Germinal center (tissue), 1 donor: Measurements from ENCODE around the gene GEMIN7.

Experiments used
- DNase-seq: peaks from one replicate; pipeline ENCODE4 v3.0.0; 2012; ENCODE audit warnings: mixed read lengths, low spot score

Gene GEMIN7

GRCh38 chr19:45090034-45090433 is 11.0 kb downstream of the GEMIN7 start:
- DNase-seq: no peak

GRCh38 chr19:45090606-45091005 is 11.5 kb downstream of the GEMIN7 start:
- no peak for DNase-seq

GRCh38 chr19:45091031-45091923 is 12.2 kb downstream of the GEMIN7 start:
- peak; percentile 93 for DNase-seq

- DNase-seq: peak; percentile 96
These were observed 14.0 kb downstream of the GEMIN7 start, which contains the start of gene PPP1R37 for GRCh38 chr19:45092747-45093678. Gene PPP1R37 (plus strand): TSS chr19:45093179. CDS start chr19:45093326, 147 bp downstream.

GRCh38 chr19:45094137-45094536 is 15.1 kb downstream of the GEMIN7 start:
- no peak for DNase-seq

- no peak for DNase-seq
These were observed 15.6 kb downstream of the GEMIN7 start for GRCh38 chr19:45094707-45095106.

- DNase-seq: no peak
These were observed 16.7 kb downstream of the GEMIN7 start for GRCh38 chr19:45095496-45096413.

GRCh38 chr19:45096700-45097099 is 17.6 kb downstream of the GEMIN7 start:
- DNase-seq: no peak

GRCh38 chr19:45097450-45097775 is 18.4 kb downstream of the GEMIN7 start:
- no peak for DNase-seq

GRCh38 chr19:45097776-45098520 is 18.9 kb downstream of the GEMIN7 start:
- DNase-seq: no peak

GRCh38 chr19:45098521-45099466 is 19.7 kb downstream of the GEMIN7 start:
- DNase-seq: no peak

- no peak for DNase-seq
These were observed 20.6 kb downstream of the GEMIN7 start for GRCh38 chr19:45099467-45100191.

- DNase-seq: no peak
These were observed 21.1 kb downstream of the GEMIN7 start for GRCh38 chr19:45100201-45100600.

- DNase-seq: no peak
These were observed 21.8 kb downstream of the GEMIN7 start for GRCh38 chr19:45100846-45101252.

GRCh38 chr19:45101806-45102205 is 22.7 kb downstream of the GEMIN7 start:
- DNase-seq: no peak

- DNase-seq: no peak
These were observed 23.4 kb downstream of the GEMIN7 start for GRCh38 chr19:45102481-45102880.

GRCh38 chr19:45103156-45103507 is 24.1 kb downstream of the GEMIN7 start:
- peak; percentile 45 for DNase-seq

- peak; percentile 47 for DNase-seq
These were observed 24.7 kb downstream of the GEMIN7 start for GRCh38 chr19:45103508-45104319.
